ENCODE data around the gene ZNF222.
A peak's percentile ranks its signal among the peaks of the same experiment; 100 is the strongest.

The ZNF222 gene

GRCh38 chr19:44005973-44006372, 19.2 kb upstream of the ZNF222 start:
- Histone ChIP-seq H3K9ac (ENCODE audit: low read depth in 1 of 2, low read length in 2 of 2) (no peak overlapping the region), H3K27me3 (ENCODE audit: control insufficient read depth in 2 of 2, insufficient read depth in 2 of 2, low read length in 2 of 2) (no peaks in the 10 kb centered on the region), H3K4me3 (ENCODE audit: low read length in 2 of 2) (no peak overlapping the region), H3K27ac (ENCODE audit: low read depth in 2 of 2, low read length in 2 of 2) (no peak overlapping the region), H3K36me3 (ENCODE audit: control insufficient read depth in 2 of 2, insufficient read depth in 2 of 2, low read length in 2 of 2) (peaks cover 40% of the 10 kb centered on the region in 2 donors), H3K4me1 (ENCODE audit: control insufficient read depth in 2 of 2, insufficient read depth in 2 of 2, low read length in 2 of 2) (peaks cover 3 to 10% of the 10 kb centered on the region in 2 donors), H3K9me3 (ENCODE audit: control insufficient read depth in 2 of 2, low read length in 2 of 2) (peaks cover 28 to 31% of the 10 kb centered on the region in 2 donors)

- peaks cover 51 to 52% of the 10 kb centered on the region in 2 donors for H3K36me3 ChIP-seq (ENCODE audit: control insufficient read depth in 2 of 2, insufficient read depth in 2 of 2, low read length in 2 of 2)
- H3K9ac ChIP-seq (ENCODE audit: low read depth in 1 of 2, low read length in 2 of 2): no peak overlapping the region
- no peak overlapping the region for H3K27ac ChIP-seq (ENCODE audit: low read depth in 2 of 2, low read length in 2 of 2)
- peaks cover 0 to 6% of the 10 kb centered on the region in 2 donors for H3K4me1 ChIP-seq (ENCODE audit: control insufficient read depth in 2 of 2, insufficient read depth in 2 of 2, low read length in 2 of 2)
- H3K4me3 ChIP-seq (ENCODE audit: low read length in 2 of 2): no peak overlapping the region
- H3K27me3 ChIP-seq (ENCODE audit: control insufficient read depth in 2 of 2, insufficient read depth in 2 of 2, low read length in 2 of 2): no peaks in the 10 kb centered on the region
- H3K9me3 ChIP-seq (ENCODE audit: control insufficient read depth in 2 of 2, low read length in 2 of 2): peaks cover 35 to 36% of the 10 kb centered on the region in 2 donors
These were observed 17.7 kb upstream of the ZNF222 start for GRCh38 chr19:44007473-44007872.

GRCh38 chr19:44010468-44010867, 14.7 kb upstream of the ZNF222 start:
- H3K4me1 ChIP-seq (ENCODE audit: control insufficient read depth in 2 of 2, insufficient read depth in 2 of 2, low read length in 2 of 2): no peaks in the 10 kb centered on the region
- H3K9me3 ChIP-seq (ENCODE audit: control insufficient read depth in 2 of 2, low read length in 2 of 2): peaks cover 37 to 41% of the 10 kb centered on the region in 2 donors
- peaks cover 51 to 52% of the 10 kb centered on the region in 2 donors for H3K36me3 ChIP-seq (ENCODE audit: control insufficient read depth in 2 of 2, insufficient read depth in 2 of 2, low read length in 2 of 2)
- no peak overlapping the region for H3K27ac ChIP-seq (ENCODE audit: low read depth in 2 of 2, low read length in 2 of 2)
- no peak overlapping the region for H3K9ac ChIP-seq (ENCODE audit: low read depth in 1 of 2, low read length in 2 of 2)
- H3K4me3 ChIP-seq (ENCODE audit: low read length in 2 of 2): peak overlapping the region; percentile 17 to 27
- H3K27me3 ChIP-seq (ENCODE audit: control insufficient read depth in 2 of 2, insufficient read depth in 2 of 2, low read length in 2 of 2): no peaks in the 10 kb centered on the region

GRCh38 chr19:44019498-44019897, 5.7 kb upstream of the ZNF222 start:
- Histone ChIP-seq H3K9me3 (ENCODE audit: control insufficient read depth in 2 of 2, low read length in 2 of 2) (peaks cover 2 to 4% of the 10 kb centered on the region in 2 donors), H3K9ac (ENCODE audit: low read depth in 1 of 2, low read length in 2 of 2) (no peak overlapping the region), H3K4me3 (ENCODE audit: low read length in 2 of 2) (no peak overlapping the region), H3K36me3 (ENCODE audit: control insufficient read depth in 2 of 2, insufficient read depth in 2 of 2, low read length in 2 of 2) (no peaks in the 10 kb centered on the region), H3K27me3 (ENCODE audit: control insufficient read depth in 2 of 2, insufficient read depth in 2 of 2, low read length in 2 of 2) (no peaks in the 10 kb centered on the region), H3K27ac (ENCODE audit: low read depth in 2 of 2, low read length in 2 of 2) (no peak overlapping the region), H3K4me1 (ENCODE audit: control insufficient read depth in 2 of 2, insufficient read depth in 2 of 2, low read length in 2 of 2) (no peaks in the 10 kb centered on the region)

GRCh38 chr19:44021221-44021620, 4.0 kb upstream of the ZNF222 start:
- peaks cover 0 to 8% of the 10 kb centered on the region in 2 donors for H3K4me1 ChIP-seq (ENCODE audit: control insufficient read depth in 2 of 2, insufficient read depth in 2 of 2, low read length in 2 of 2)
- no peak overlapping the region for H3K9ac ChIP-seq (ENCODE audit: low read depth in 1 of 2, low read length in 2 of 2)
- H3K36me3 ChIP-seq (ENCODE audit: control insufficient read depth in 2 of 2, insufficient read depth in 2 of 2, low read length in 2 of 2): no peaks in the 10 kb centered on the region
- no peaks in the 10 kb centered on the region for H3K9me3 ChIP-seq (ENCODE audit: control insufficient read depth in 2 of 2, low read length in 2 of 2)
- no peak overlapping the region for H3K4me3 ChIP-seq (ENCODE audit: low read length in 2 of 2)
- no peak overlapping the region for H3K27ac ChIP-seq (ENCODE audit: low read depth in 2 of 2, low read length in 2 of 2)
- H3K27me3 ChIP-seq (ENCODE audit: control insufficient read depth in 2 of 2, insufficient read depth in 2 of 2, low read length in 2 of 2): no peaks in the 10 kb centered on the region

GRCh38 chr19:44024900-44025216, 321 bp upstream of the ZNF222 start:
- Histone ChIP-seq H3K4me3 (ENCODE audit: low read length in 2 of 2) (peak overlapping the region; percentile 89), H3K27ac (ENCODE audit: low read depth in 2 of 2, low read length in 2 of 2) (no peak overlapping the region), H3K9me3 (ENCODE audit: control insufficient read depth in 2 of 2, low read length in 2 of 2) (peaks cover 13 to 14% of the 10 kb centered on the region in 2 donors), H3K9ac (ENCODE audit: low read depth in 1 of 2, low read length in 2 of 2) (peak overlapping the region; percentile 56 to 79), H3K27me3 (ENCODE audit: control insufficient read depth in 2 of 2, insufficient read depth in 2 of 2, low read length in 2 of 2) (no peaks in the 10 kb centered on the region), H3K4me1 (ENCODE audit: control insufficient read depth in 2 of 2, insufficient read depth in 2 of 2, low read length in 2 of 2) (peaks cover 0 to 8% of the 10 kb centered on the region in 2 donors), H3K36me3 (ENCODE audit: control insufficient read depth in 2 of 2, insufficient read depth in 2 of 2, low read length in 2 of 2) (peaks cover 23 to 25% of the 10 kb centered on the region in 2 donors)

GRCh38 chr19:44026622-44027021, 1.4 kb downstream of the ZNF222 start:
- H3K36me3 ChIP-seq (ENCODE audit: control insufficient read depth in 2 of 2, insufficient read depth in 2 of 2, low read length in 2 of 2): peaks cover 34 to 36% of the 10 kb centered on the region in 2 donors
- H3K27me3 ChIP-seq (ENCODE audit: control insufficient read depth in 2 of 2, insufficient read depth in 2 of 2, low read length in 2 of 2): no peaks in the 10 kb centered on the region
- no peak overlapping the region for H3K27ac ChIP-seq (ENCODE audit: low read depth in 2 of 2, low read length in 2 of 2)
- peaks cover 19 to 24% of the 10 kb centered on the region in 2 donors for H3K9me3 ChIP-seq (ENCODE audit: control insufficient read depth in 2 of 2, low read length in 2 of 2)
- no peak overlapping the region for H3K9ac ChIP-seq (ENCODE audit: low read depth in 1 of 2, low read length in 2 of 2)
- H3K4me3 ChIP-seq (ENCODE audit: low read length in 2 of 2): no peak overlapping the region
- peaks cover 0 to 8% of the 10 kb centered on the region in 2 donors for H3K4me1 ChIP-seq (ENCODE audit: control insufficient read depth in 2 of 2, insufficient read depth in 2 of 2, low read length in 2 of 2)

GRCh38 chr19:44032001-44032610, 6.9 kb downstream of the ZNF222 start:
- no peak overlapping the region for H3K9ac ChIP-seq (ENCODE audit: low read depth in 1 of 2, low read length in 2 of 2)
- H3K27me3 ChIP-seq (ENCODE audit: control insufficient read depth in 2 of 2, insufficient read depth in 2 of 2, low read length in 2 of 2): no peaks in the 10 kb centered on the region
- no peak overlapping the region for H3K27ac ChIP-seq (ENCODE audit: low read depth in 2 of 2, low read length in 2 of 2)
- peak overlapping the region in 1 of 2 donors; percentile 27 for H3K4me3 ChIP-seq (ENCODE audit: low read length in 2 of 2)
- peaks cover 43 to 44% of the 10 kb centered on the region in 2 donors for H3K36me3 ChIP-seq (ENCODE audit: control insufficient read depth in 2 of 2, insufficient read depth in 2 of 2, low read length in 2 of 2)
- H3K4me1 ChIP-seq (ENCODE audit: control insufficient read depth in 2 of 2, insufficient read depth in 2 of 2, low read length in 2 of 2): no peaks in the 10 kb centered on the region
- H3K9me3 ChIP-seq (ENCODE audit: control insufficient read depth in 2 of 2, low read length in 2 of 2): peaks cover 38% of the 10 kb centered on the region in 2 donors

GRCh38 chr19:44042147-44042546, 17.0 kb downstream of the ZNF222 start:
- Histone ChIP-seq H3K36me3 (ENCODE audit: control insufficient read depth in 2 of 2, insufficient read depth in 2 of 2, low read length in 2 of 2) (no peaks in the 10 kb centered on the region), H3K27ac (ENCODE audit: low read depth in 2 of 2, low read length in 2 of 2) (no peak overlapping the region), H3K4me3 (ENCODE audit: low read length in 2 of 2) (no peak overlapping the region), H3K9me3 (ENCODE audit: control insufficient read depth in 2 of 2, low read length in 2 of 2) (peaks cover 0 to 10% of the 10 kb centered on the region in 2 donors), H3K4me1 (ENCODE audit: control insufficient read depth in 2 of 2, insufficient read depth in 2 of 2, low read length in 2 of 2) (no peaks in the 10 kb centered on the region), H3K27me3 (ENCODE audit: control insufficient read depth in 2 of 2, insufficient read depth in 2 of 2, low read length in 2 of 2) (no peaks in the 10 kb centered on the region), H3K9ac (ENCODE audit: low read depth in 1 of 2, low read length in 2 of 2) (no peak overlapping the region)

- Histone ChIP-seq H3K9ac (ENCODE audit: low read depth in 1 of 2, low read length in 2 of 2) (peak overlapping the region; percentile 56 to 85), H3K27ac (ENCODE audit: low read depth in 2 of 2, low read length in 2 of 2) (peak overlapping the region; percentile 69 to 85), H3K4me3 (ENCODE audit: low read length in 2 of 2) (peak overlapping the region; percentile 83 to 90)
These were observed 25.8 kb downstream of the ZNF222 start for GRCh38 chr19:44050740-44051649.

More at GRCh38 chr19:44050740-44051649, 25.8 kb downstream of the ZNF222 start:
- Histone ChIP-seq H3K36me3 (ENCODE audit: control insufficient read depth in 2 of 2, insufficient read depth in 2 of 2, low read length in 2 of 2) (peaks cover 8 to 10% of the 10 kb centered on the region in 2 donors), H3K9me3 (ENCODE audit: control insufficient read depth in 2 of 2, low read length in 2 of 2) (peaks cover 0 to 5% of the 10 kb centered on the region in 2 donors), H3K4me1 (ENCODE audit: control insufficient read depth in 2 of 2, insufficient read depth in 2 of 2, low read length in 2 of 2) (peaks cover 2 to 10% of the 10 kb centered on the region in 2 donors), H3K27me3 (ENCODE audit: control insufficient read depth in 2 of 2, insufficient read depth in 2 of 2, low read length in 2 of 2) (no peaks in the 10 kb centered on the region)

All from mucosa of rectum (tissue), 2 donors.